WERI-Rb-1 (cell line): Measurements from ENCODE around the gene PDIA3.

Experiments used
- DNase-seq: peaks from one replicate; pipeline ENCODE4 v3.0.0-alpha.2; 2020
- H3K27ac ChIP-seq: fragments of 250-450 bp; sonication (Bioruptor Pico); 2 replicates; pipeline ENCODE4 v1.5.1; 2020; ENCODE audit warnings: mild to moderate bottlenecking, moderate library complexity
- H3K27me3 ChIP-seq: fragments of 250-450 bp; sonication (Bioruptor Pico); 2 replicates; pipeline ENCODE4 v1.5.1; 2021; ENCODE audit warnings: mild to moderate bottlenecking, low read depth, moderate library complexity; ENCODE audit not compliant: insufficient read depth, severe bottlenecking
- H3K36me3 ChIP-seq: fragments of 250-450 bp; sonication (Bioruptor Pico); 2 replicates; pipeline ENCODE4 v1.5.1; 2020; ENCODE audit warnings: mild to moderate bottlenecking, moderate library complexity
- H3K4me3 ChIP-seq: 2 replicates; pipeline ENCODE4 v1.5.1; 2011; ENCODE audit warnings: low read depth, mild to moderate bottlenecking, control low read depth, low read length
- H3K9me3 ChIP-seq: fragments of 250-450 bp; sonication (Bioruptor Pico); 2 replicates; pipeline ENCODE4 v1.5.1; 2021; ENCODE audit warnings: mild to moderate bottlenecking, moderate library complexity; ENCODE audit not compliant: severe bottlenecking
- TF ChIP-seq, protein P1 (sequence below): IDR thresholded peaks from 2 replicates; pipeline ENCODE4 v1.5.1; 2011; ENCODE audit warnings: low read depth, mild to moderate bottlenecking, control low read depth, inconsistent platforms, low read length

Gene PDIA3

DNA sequence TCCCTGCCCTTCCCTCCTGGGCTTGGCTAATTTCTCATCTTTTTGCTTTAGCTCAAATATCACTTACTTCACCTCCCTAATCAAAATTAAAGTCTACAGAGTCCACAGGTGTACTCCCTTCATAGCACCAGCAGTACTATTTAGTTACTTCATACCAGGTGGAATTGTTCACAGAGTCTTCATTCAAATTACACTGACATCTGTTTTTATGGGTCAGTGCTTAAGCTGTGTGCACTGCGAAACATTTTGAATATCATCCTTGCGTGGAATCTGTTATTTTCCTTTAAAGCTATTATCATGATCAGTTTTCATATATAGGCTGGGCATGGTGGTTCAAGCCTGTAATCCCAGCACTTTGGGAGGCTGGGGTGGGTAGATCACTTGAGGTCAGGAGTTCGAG is 43.2 kb downstream of the PDIA3 start:
- DNase-seq, result no peak
- H3K27ac ChIP-seq, result peak overlapping the region; percentile 7; the same call in 1 of the 2 replicates
- peaks cover 22% of the 10 kb centered on the region for H3K36me3 ChIP-seq
- H3K9me3 ChIP-seq, result peaks cover 8% of the 10 kb centered on the region
- no peaks in the 10 kb centered on the region for H3K27me3 ChIP-seq
- H3K4me3 ChIP-seq, result no peak overlapping the region
- TF ChIP-seq, protein P1, sequence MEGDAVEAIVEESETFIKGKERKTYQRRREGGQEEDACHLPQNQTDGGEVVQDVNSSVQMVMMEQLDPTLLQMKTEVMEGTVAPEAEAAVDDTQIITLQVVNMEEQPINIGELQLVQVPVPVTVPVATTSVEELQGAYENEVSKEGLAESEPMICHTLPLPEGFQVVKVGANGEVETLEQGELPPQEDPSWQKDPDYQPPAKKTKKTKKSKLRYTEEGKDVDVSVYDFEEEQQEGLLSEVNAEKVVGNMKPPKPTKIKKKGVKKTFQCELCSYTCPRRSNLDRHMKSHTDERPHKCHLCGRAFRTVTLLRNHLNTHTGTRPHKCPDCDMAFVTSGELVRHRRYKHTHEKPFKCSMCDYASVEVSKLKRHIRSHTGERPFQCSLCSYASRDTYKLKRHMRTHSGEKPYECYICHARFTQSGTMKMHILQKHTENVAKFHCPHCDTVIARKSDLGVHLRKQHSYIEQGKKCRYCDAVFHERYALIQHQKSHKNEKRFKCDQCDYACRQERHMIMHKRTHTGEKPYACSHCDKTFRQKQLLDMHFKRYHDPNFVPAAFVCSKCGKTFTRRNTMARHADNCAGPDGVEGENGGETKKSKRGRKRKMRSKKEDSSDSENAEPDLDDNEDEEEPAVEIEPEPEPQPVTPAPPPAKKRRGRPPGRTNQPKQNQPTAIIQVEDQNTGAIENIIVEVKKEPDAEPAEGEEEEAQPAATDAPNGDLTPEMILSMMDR, result no peak

DNA sequence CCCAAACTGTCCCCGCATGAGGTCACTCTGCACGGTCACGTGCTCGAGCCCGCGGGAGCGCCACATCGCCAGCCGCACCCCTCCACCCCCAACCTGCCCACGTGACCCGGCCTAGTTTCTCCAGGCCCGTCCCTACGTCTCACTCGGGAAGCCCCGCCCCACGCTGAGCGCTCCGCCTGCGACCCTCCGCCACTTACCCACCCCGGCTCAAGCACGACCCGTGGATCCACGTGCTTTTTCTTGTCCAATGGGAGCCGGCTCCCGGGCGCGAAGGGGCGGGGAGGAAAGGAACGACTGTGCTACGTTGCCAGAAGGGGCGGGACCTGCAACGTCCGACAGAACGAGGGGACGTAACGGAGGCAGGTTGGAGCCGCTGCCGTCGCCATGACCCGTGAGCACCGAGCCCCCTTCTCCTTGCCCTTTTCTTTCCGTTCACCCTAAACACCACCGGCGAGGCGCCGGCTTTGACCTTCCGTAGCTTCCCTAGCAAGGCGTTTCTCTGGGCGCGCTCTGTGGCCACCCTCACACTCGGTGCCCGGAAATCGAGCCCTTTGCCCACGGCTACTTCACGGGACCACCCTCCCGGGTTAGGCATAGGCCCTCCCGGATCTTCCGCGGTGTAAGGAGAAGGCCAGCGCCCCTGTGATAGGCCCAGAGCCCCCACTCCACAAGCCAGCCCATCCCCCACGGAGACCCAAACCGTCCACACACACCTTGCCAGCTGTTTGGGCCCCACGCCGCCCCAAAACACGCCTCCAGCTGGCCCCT is 45.9 kb downstream of the PDIA3 start, which contains the start of gene SERF2:
TSS of gene SERF2 (plus strand) at position 328 of the 768 bp plus-strand sequence. CDS start at position 385, 57 bp downstream.
- Histone ChIP-seq H3K9me3 (peaks cover 5% of the 10 kb centered on the region), H3K27me3 (no peaks in the 10 kb centered on the region), H3K36me3 (peaks cover 50% of the 10 kb centered on the region), H3K27ac (peak within 1 kb of the TSS; percentile 95), H3K4me3 (peak within 1 kb of the TSS; percentile 94)
- peak; percentile 100 for DNase-seq
- TF ChIP-seq, protein P1, result no peak

DNA sequence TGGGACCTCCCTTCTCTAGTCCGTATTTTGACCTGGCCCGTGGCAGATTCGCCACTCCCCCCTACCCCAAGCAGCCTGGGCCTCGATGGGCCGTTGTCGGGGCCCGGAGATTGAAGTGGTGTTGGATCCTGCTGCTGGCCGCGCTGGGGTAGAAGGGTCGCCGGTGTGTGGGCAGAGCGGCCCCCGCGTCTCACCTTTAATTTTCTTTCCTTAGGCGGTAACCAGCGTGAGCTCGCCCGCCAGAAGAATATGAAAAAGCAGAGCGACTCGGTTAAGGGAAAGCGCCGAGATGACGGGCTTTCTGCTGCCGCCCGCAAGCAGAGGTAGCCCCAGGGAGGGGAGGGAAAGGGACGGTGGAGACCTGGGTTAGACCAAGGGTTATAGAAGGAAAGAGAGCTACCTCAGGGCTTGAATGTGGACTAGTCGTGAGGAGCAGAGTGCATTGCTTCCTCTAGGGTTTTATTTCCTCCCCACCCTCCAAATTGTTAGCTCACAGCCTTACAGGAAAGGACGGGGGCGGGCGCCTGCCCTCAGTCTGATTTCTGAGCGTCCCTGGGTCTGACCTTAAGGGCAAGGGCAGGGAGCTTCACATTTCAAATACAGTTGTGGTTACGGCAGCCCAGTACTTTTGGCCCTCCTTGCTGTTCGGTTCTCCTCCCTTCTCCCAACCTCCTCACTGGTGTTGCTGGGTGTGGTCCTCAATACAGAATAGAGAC is 46.7 kb downstream of the PDIA3 start:
- peaks cover 50% of the 10 kb centered on the region for H3K36me3 ChIP-seq
- H3K4me3 ChIP-seq, result peak overlapping the region; percentile 94
- TF ChIP-seq, protein P1, result no peak
- no peaks in the 10 kb centered on the region for H3K27me3 ChIP-seq
- no peak for DNase-seq
- peaks cover 5% of the 10 kb centered on the region for H3K9me3 ChIP-seq
- peak overlapping the region; percentile 95 for H3K27ac ChIP-seq

DNA sequence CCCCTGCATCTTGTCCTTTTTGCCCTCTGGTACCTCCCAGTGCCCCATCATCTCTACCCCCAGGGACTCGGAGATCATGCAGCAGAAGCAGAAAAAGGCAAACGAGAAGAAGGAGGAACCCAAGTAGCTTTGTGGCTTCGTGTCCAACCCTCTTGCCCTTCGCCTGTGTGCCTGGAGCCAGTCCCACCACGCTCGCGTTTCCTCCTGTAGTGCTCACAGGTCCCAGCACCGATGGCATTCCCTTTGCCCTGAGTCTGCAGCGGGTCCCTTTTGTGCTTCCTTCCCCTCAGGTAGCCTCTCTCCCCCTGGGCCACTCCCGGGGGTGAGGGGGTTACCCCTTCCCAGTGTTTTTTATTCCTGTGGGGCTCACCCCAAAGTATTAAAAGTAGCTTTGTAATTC is 47.4 kb downstream of the PDIA3 start:
- TF ChIP-seq, protein P1, result no peak
- Histone ChIP-seq H3K36me3 (peaks cover 53% of the 10 kb centered on the region), H3K9me3 (peaks cover 5% of the 10 kb centered on the region), H3K27me3 (no peaks in the 10 kb centered on the region), H3K4me3 (peak overlapping the region; percentile 94), H3K27ac (peak overlapping the region; percentile 95)
- no peak for DNase-seq

DNA sequence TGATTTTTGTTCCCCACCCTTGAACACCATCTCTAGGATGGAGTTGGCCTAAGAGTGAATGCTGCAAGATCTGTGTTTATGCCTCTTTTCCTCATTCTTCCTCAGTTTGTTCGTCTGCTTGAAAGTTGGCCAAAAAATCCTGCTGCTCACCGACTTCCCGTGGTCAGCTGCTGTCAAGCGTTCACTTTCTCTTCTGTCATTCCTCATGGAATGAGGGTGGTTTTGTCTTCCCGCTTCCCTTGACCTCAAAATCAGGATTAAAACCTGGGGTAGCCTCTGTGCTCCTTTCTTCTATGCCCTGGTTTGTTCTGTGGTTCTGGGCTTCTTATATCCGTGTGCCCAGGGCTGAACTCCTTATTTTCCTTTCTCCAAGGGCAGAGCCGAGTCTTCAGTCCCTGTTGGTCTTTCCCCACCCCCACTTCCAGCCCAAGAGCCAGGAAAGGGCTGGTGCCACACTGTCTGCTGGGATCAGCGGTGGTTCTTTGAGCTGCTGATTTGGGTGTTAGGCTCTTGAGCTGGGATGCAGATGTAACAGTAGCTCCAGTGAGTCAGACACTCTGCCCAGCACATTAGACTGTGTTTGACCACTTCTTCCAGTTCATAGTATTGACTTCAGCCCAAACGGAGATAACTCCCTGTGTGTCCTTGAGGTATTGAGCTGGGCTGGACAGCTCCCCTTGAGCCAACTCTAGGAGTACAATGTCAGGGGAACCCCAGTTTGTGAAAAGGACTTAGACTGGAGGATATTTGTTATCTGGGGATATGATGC is 48.2 kb downstream of the PDIA3 start:
- H3K27ac ChIP-seq, result peak overlapping the region; percentile 95
- H3K27me3 ChIP-seq, result no peaks in the 10 kb centered on the region
- peaks cover 5% of the 10 kb centered on the region for H3K9me3 ChIP-seq
- DNase-seq, result peak; percentile 68
- H3K36me3 ChIP-seq, result peaks cover 59% of the 10 kb centered on the region
- H3K4me3 ChIP-seq, result no peak overlapping the region
- TF ChIP-seq, protein P1, result no peak
